GM12872 (cell line): ENCODE measurements around the gene LCN12.

ENCODE experiments used
- TF ChIP-seq, protein P1 (sequence below): IDR thresholded peaks from 3 replicates; pipeline ENCODE4 v1.5.1; 2011; ENCODE audit warnings: low read depth, mild to moderate bottlenecking, low read length, moderate library complexity; ENCODE audit not compliant: insufficient read depth

Gene LCN12

DNA sequence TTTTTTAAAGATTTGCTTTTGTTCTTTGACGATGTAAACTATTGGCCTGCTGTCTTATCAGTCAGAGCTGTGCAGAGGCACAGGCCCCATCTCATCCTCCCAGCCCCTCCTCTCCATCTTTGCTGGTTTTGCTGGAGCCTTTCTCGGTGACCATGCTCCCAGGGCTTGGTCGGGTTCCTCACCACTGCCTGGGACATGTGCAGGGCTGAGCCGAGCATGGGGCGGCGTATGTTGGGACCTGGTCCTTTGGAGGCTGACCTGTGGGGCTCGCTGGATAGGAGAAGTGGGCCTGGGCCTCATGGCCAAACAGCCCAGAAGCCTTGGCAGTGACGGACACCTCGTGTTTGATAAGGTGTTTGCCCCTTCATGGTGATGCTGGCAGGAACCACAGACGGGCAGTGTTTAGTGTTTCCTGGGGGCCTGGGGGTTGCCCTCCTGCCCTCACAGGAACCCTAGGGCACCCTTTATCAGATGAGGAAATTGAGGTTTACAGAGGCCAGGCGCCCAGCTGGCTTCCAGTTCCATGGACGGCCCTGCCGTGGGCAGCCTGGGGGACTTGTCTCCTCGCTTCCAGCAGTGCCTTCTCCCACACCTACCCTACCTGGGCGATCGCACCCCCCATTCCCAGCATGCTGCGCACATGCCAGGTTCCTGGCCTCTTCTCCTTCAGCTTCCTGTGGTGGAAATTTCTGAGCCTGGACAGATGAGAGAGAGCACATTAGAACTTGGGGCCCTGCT, 38.2 kb upstream of the LCN12 start:
- TF ChIP-seq, protein P1, sequence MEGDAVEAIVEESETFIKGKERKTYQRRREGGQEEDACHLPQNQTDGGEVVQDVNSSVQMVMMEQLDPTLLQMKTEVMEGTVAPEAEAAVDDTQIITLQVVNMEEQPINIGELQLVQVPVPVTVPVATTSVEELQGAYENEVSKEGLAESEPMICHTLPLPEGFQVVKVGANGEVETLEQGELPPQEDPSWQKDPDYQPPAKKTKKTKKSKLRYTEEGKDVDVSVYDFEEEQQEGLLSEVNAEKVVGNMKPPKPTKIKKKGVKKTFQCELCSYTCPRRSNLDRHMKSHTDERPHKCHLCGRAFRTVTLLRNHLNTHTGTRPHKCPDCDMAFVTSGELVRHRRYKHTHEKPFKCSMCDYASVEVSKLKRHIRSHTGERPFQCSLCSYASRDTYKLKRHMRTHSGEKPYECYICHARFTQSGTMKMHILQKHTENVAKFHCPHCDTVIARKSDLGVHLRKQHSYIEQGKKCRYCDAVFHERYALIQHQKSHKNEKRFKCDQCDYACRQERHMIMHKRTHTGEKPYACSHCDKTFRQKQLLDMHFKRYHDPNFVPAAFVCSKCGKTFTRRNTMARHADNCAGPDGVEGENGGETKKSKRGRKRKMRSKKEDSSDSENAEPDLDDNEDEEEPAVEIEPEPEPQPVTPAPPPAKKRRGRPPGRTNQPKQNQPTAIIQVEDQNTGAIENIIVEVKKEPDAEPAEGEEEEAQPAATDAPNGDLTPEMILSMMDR, result no peak

DNA sequence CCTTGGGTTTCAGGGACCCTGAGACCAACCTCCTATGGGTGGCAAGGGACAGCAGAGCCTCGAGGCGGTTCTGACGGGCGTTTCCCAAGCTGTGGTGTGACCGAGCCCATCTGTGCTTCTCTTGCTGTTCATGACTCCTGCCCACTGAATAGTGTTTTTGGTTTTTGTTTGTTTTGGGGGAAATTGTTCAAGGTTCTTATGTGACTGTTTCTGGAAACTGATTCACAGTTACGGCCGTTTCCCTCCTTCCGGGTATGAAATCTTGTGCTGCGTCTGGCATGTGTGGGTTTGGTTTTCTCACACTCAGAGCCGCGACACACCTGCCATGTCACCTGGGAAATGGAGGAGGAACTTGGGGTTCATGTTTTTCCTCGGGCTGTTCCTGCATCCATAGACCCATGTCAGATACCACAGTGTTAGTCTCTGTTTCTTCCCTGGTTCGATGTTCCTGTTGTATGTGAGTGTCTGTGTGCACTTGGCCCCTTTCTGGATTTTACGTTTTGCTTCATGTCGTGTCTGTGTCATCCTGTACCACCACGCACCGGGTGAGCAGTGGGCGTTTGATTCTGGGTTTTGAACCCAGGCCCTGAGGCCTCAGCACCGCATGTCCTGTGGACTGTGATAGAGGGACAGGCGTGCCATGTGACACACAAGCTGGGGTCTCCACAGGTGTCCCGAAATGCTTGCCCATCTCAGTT, 36.3 kb upstream of the LCN12 start:
- TF ChIP-seq, protein P1, result no peak

DNA sequence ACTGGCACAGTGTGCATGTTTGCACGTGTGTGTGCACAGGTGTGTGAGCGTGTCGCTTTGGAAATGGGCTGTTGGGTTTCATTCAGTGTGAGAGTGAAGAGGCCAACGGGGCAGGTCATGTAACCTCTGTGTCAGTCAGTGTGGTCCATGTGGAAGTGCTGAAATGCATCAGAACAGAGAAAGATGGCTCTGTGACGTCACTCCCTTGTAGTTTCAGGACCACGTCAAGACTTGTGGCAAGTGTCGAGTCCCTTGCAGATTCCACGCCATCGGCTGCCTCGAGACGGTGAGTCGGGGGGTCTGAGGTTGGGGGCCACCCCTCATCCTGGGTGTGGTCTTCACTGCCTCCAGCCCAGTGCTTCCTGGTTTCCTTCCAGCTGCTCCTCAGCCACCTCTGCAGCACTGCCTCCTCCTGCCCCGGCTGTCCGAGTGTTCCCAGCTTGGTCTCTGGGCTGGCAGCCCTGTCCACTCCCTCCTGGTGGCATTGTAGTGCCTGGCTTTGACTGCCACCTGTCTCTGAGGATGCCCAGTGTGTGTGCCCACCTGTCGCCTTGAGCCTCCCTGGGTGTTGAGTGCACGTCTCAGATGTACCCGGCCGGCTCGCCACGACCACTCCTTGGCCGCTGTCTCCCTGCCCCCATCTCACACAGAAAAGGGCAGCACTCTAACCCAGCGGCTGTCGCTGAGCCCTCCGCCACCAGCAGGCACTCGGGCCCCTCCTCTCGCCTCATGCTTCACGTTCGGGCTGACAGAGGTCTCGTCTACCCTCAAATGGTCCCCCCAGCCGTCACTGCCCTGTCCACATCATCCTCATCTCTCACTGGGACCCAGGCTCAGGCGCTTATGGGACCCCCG, 35.5 kb upstream of the LCN12 start:
- TF ChIP-seq, protein P1, result no peak

DNA sequence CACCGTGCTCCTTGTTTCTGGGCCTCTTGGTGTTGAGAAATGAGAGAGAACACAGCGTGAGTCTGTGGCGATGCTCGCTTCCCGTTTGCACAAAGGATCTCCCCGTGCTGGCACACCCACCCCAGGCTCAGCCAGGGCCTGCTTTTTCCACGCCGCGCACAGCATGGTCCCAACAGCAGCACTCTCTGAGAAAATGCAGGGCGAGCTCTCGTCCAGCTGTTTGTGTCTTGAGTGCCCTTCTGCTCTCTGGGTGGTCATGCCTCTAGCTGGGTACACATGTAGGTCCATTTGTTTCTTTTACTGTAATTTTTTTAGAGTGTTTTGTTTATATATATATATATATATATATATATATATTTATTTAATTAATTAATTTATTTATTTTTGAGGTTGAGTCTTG, 34.2 kb upstream of the LCN12 start:
- TF ChIP-seq, protein P1, result no peak

DNA sequence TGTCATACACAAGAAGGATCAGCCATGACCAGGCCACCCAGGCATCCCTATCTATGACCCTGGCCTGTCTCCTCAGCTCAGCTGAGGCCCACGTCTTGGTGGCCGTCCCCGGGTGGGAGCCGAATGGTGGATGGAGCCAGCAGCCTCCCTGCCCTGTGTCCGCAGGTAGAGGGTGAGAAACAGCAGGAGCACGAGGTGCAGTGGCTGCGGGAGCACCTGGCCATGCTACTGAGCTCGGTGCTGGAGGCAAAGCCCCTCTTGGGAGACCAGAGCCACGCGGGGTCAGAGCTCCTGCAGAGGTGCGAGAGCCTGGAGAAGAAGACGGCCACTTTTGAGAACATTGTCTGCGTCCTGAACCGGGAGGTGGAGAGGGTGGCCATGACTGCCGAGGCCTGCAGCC, 32.0 kb upstream of the LCN12 start:
- TF ChIP-seq, protein P1, result no peak

DNA sequence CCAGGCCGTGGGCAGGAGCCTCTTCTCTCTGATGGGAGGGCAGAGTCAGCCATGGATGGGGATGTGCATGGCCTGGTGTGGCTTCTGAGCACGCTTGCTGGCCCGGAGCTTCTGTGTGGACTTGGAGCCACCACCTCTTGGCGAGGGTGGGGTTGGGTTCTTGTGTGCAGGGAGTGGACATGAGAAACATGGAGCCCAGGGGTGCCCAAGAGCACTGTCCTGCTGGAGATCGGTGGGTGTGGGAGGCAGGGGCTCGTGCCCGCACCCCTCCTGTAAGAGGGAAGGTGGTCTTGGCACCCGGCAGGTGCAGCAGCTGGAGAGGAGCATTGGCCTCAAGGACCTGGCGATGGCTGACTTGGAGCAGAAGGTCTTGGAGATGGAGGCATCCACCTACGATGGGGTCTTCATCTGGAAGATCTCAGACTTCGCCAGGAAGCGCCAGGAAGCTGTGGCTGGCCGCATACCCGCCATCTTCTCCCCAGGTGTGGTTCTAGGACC, 31.3 kb upstream of the LCN12 start:
- TF ChIP-seq, protein P1, result no peak

DNA sequence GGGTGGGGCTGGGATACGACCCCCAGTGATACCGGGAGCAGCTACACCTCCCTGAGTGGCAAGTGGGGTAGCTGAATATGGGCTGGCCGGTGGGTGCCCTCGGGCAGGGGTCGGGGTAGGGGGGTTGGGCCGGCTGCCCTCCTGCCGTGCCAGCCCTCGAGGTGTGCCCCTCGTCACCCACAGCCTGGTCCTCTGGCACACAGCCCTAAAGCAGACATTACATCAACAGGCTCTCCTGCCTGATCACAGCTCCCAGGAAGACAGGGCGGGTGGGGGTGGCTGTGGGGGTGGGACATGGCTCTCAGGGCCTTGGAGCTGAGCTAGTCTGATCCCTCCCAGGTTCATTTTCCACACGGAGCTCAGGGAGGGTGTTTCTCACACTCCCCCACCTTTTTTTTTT, 30.8 kb upstream of the LCN12 start:
- TF ChIP-seq, protein P1, result no peak
